ENCODE measurements around the gene TANK.

The TANK gene

GRCh38 chr2:161232571-161232970 is 72.3 kb downstream of the TANK start:
- no peak for DNase-seq (ENCODE audit: low read depth in 2 of 2)

- DNase-seq (ENCODE audit: low read depth in 2 of 2), result no peak
These were observed 73.7 kb downstream of the TANK start for GRCh38 chr2:161233858-161234431.

GRCh38 chr2:161234627-161235026 is 74.4 kb downstream of the TANK start:
- no peak for DNase-seq (ENCODE audit: low read depth in 2 of 2)

GRCh38 chr2:161237392-161238264 is 77.4 kb downstream of the TANK start:
- peak; percentile 44 to 47 for DNase-seq (ENCODE audit: low read depth in 2 of 2)

- DNase-seq (ENCODE audit: low read depth in 2 of 2), result no peak
These were observed 78.0 kb downstream of the TANK start for GRCh38 chr2:161238265-161238559.

- DNase-seq (ENCODE audit: low read depth in 2 of 2), result peak; percentile 44 to 48
These were observed 78.5 kb downstream of the TANK start for GRCh38 chr2:161238560-161239325.

GRCh38 chr2:161239326-161240109 is 79.3 kb downstream of the TANK start:
- DNase-seq (ENCODE audit: low read depth in 2 of 2), result no peak

GRCh38 chr2:161241894-161242293 is 81.7 kb downstream of the TANK start:
- no peak for DNase-seq (ENCODE audit: low read depth in 2 of 2)

- DNase-seq (ENCODE audit: low read depth in 2 of 2), result no peak
These were observed 83.1 kb downstream of the TANK start for GRCh38 chr2:161243312-161243711.

- DNase-seq (ENCODE audit: low read depth in 2 of 2), result no peak
These were observed 83.7 kb downstream of the TANK start for GRCh38 chr2:161243905-161244304.

GRCh38 chr2:161244387-161245260 is 84.4 kb downstream of the TANK start:
- peak; percentile 27 to 56 for DNase-seq (ENCODE audit: low read depth in 2 of 2)

GRCh38 chr2:161245261-161245553 is 85.0 kb downstream of the TANK start:
- DNase-seq (ENCODE audit: low read depth in 2 of 2), result no peak

GRCh38 chr2:161245671-161246070 is 85.4 kb downstream of the TANK start:
- DNase-seq (ENCODE audit: low read depth in 2 of 2), result no peak

- DNase-seq (ENCODE audit: low read depth in 2 of 2), result no peak
These were observed 86.1 kb downstream of the TANK start for GRCh38 chr2:161246281-161246680.

GRCh38 chr2:161250864-161251436 is 90.7 kb downstream of the TANK start:
- no peak for DNase-seq (ENCODE audit: low read depth in 2 of 2)

- DNase-seq (ENCODE audit: low read depth in 2 of 2), result no peak
These were observed 97.1 kb downstream of the TANK start for GRCh38 chr2:161257123-161257952.

- no peak for DNase-seq (ENCODE audit: low read depth in 2 of 2)
These were observed 105.6 kb downstream of the TANK start for GRCh38 chr2:161265874-161266273.

- no peak for DNase-seq (ENCODE audit: low read depth in 2 of 2)
These were observed 108.9 kb downstream of the TANK start for GRCh38 chr2:161269111-161269510.

GRCh38 chr2:161273038-161273760 is 113.0 kb downstream of the TANK start:
- peak in 1 of 2 donors; percentile 56 for DNase-seq (ENCODE audit: low read depth in 2 of 2)

All from stimulated activated CD4-positive, alpha-beta T cell treated with anti-CD3 and anti-CD28 coated beads, Interleukin-1b, Interleukin-23, amount 100 ng/mL, for 4 hours (primary cell).